ENCODE results near the gene DCAF7.

GRCh38 chr17:63519972-63520882 is 30.1 kb upstream of the DCAF7 start:
- TF ChIP-seq CTCF (IDR thresholded peaks at IDR 0.05), result no peak
- no peak for TF ChIP-seq EP300 (IDR thresholded peaks at IDR 0.05)
